ENCODE measurements around the gene PTPN4.

Gene PTPN4

GRCh38 chr2:119856469-119856901, 96.8 kb downstream of the PTPN4 start:
- no peak for DNase-seq (ENCODE audit: low read depth)

GRCh38 chr2:119857742-119858141, 98.0 kb downstream of the PTPN4 start:
- DNase-seq (ENCODE audit: low read depth) = no peak

- no peak for DNase-seq (ENCODE audit: low read depth)
These were observed 99.8 kb downstream of the PTPN4 start for GRCh38 chr2:119859528-119859927.

- no peak for DNase-seq (ENCODE audit: low read depth)
These were observed 101.2 kb downstream of the PTPN4 start for GRCh38 chr2:119860924-119861323.

- no peak for DNase-seq (ENCODE audit: low read depth)
These were observed 102.6 kb downstream of the PTPN4 start for GRCh38 chr2:119862127-119862889.

- DNase-seq (ENCODE audit: low read depth) = no peak
These were observed 104.6 kb downstream of the PTPN4 start for GRCh38 chr2:119864318-119864717.

GRCh38 chr2:119871725-119872124, 112.0 kb downstream of the PTPN4 start:
- no peak for DNase-seq (ENCODE audit: low read depth)

GRCh38 chr2:119873350-119874315, 113.9 kb downstream of the PTPN4 start:
- no peak for DNase-seq (ENCODE audit: low read depth)

GRCh38 chr2:119879502-119879901, 119.8 kb downstream of the PTPN4 start:
- DNase-seq (ENCODE audit: low read depth) = no peak

GRCh38 chr2:119888680-119889079, 129.0 kb downstream of the PTPN4 start:
- peak; percentile 82 for DNase-seq (ENCODE audit: low read depth)

- no peak for DNase-seq (ENCODE audit: low read depth)
These were observed 138.1 kb downstream of the PTPN4 start for GRCh38 chr2:119897736-119898395.

- DNase-seq (ENCODE audit: low read depth) = no peak
These were observed 141.3 kb downstream of the PTPN4 start for GRCh38 chr2:119901013-119901412.

GRCh38 chr2:119910566-119910965, 150.8 kb downstream of the PTPN4 start:
- no peak for DNase-seq (ENCODE audit: low read depth)

- no peak for DNase-seq (ENCODE audit: low read depth)
These were observed 154.5 kb downstream of the PTPN4 start for GRCh38 chr2:119914266-119914665.

- no peak for DNase-seq (ENCODE audit: low read depth)
These were observed 162.1 kb downstream of the PTPN4 start for GRCh38 chr2:119921825-119922224.

- no peak for DNase-seq (ENCODE audit: low read depth)
These were observed 163.0 kb downstream of the PTPN4 start for GRCh38 chr2:119922699-119923098.

- DNase-seq (ENCODE audit: low read depth) = no peak
These were observed 169.8 kb downstream of the PTPN4 start for GRCh38 chr2:119929537-119929936.

GRCh38 chr2:119932809-119933208, 173.1 kb downstream of the PTPN4 start:
- DNase-seq (ENCODE audit: low read depth) = no peak

- no peak for DNase-seq (ENCODE audit: low read depth)
These were observed 174.6 kb downstream of the PTPN4 start for GRCh38 chr2:119934319-119934718.

- DNase-seq (ENCODE audit: low read depth) = no peak
These were observed 178.0 kb downstream of the PTPN4 start for GRCh38 chr2:119937680-119938079.

GRCh38 chr2:119939915-119940314, 180.2 kb downstream of the PTPN4 start:
- DNase-seq (ENCODE audit: low read depth) = no peak

GRCh38 chr2:119940856-119941255, 181.1 kb downstream of the PTPN4 start:
- DNase-seq (ENCODE audit: low read depth) = no peak
